H54 (cell line): ENCODE measurements around the gene PROC.
"Not testable (repeated sequence)": the region's sequence is repeated elsewhere in the genome, so short reads cannot be mapped to it uniquely, and the experiment has no call there.

Experiments
- DNase-seq: peaks from one replicate; pipeline ENCODE4 v3.0.0; 2011; ENCODE audit warnings: low spot score, mixed read lengths; ENCODE audit not compliant: insufficient read length
- FAIRE-seq: peaks from 3 replicates; lab custom pipeline; 2011; peaks lifted over from hg19 to GRCh38; lab: Jason Lieb, UNC
- POLR2A ChIP-seq: IDR thresholded peaks from 2 replicates; pipeline ENCODE4 v1.6.1; 2011; ENCODE audit warnings: low read depth, mild to moderate bottlenecking, low read length

PROC gene

DNA sequence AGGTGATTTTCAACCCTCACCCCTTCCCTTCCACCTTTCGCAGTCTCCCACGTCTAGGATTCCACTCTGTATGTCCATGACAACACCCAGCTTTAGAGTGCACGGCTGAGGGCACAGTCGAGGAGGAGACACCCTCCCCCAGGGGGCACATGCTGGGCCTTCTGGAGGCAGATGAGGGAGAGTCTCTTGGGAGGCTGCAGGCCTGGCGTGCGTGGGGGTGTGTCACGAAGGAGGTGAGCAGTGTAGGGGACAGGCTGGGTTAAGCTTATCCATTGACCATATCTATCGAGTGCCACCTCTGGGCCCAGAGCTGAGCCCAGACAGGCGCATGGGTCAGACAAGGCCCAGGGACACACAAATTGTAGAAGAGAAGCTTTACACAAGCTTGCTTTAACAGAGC is 18.8 kb downstream of the PROC start:
- no peak for DNase-seq
- no peak for TF ChIP-seq POLR2A
- FAIRE-seq, result no peak

DNA sequence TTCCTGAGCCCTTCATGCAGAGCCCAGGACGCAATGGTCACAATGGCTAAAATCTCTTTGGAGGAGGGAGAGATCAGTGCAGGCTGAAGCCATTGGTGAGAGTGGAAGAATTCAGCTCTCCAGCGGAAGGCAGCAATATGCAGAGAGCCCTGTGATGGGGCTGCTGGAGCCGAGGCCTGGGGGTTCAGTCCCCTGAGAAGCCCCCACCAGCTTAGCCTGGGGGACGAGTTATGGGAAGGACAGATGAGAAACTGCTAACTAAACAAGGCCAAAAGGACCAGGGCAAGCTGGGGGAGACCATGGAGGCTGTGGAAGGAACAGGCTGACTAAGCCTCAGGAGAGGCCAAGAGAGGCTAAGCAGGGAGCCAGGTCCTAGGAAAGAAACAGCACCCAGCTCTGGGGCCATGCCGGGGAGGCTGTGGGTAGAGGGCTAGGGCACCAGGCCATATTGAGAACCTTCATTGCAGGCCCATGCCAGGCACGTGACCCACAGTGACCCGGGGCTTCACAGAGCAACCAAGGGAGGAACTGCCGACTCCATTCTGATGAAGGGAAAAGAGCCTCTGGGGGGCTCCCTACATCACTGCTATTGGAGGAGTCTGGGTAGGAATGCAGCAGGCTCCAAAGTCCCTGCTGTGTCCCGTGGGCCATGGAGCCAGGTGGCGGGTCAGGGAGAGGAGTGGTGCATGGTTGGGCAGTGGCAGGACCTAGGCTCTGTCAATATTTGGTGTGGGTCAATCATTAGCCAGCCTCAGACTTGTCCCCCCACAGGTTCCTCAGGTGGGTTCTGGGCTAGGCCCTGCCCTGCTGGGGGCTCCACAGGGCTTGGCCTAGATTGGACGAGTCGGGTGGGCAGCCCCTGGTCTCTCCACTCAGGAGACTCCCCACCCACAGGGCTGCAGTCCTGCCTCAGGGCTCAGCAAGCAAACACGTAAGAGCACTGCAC is 19.8 kb downstream of the PROC start:
- TF ChIP-seq POLR2A, result no peak
- FAIRE-seq (no peak), DNase-seq (no peak)

DNA sequence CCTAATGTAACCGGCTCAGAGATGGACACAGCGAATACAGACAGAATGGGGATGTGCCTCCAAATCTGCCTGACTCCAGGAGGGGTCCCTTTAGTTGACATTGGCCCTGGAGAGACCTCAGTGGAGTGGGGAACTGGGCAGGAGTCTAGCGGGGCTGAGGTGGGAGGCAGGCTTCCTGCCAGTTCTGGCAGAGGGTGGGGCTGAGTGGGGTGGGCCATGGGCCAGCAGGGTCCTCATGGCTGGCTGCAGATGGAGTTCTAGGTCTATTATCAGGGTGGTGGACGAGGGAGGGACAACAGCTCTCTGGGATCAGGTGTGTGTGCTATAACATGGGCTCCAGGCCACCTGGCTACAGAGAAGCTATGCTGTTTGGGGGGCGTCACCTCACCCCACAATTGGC is 21.1 kb downstream of the PROC start:
- DNase-seq (no peak), FAIRE-seq (no peak)
- TF ChIP-seq POLR2A, result no peak

DNA sequence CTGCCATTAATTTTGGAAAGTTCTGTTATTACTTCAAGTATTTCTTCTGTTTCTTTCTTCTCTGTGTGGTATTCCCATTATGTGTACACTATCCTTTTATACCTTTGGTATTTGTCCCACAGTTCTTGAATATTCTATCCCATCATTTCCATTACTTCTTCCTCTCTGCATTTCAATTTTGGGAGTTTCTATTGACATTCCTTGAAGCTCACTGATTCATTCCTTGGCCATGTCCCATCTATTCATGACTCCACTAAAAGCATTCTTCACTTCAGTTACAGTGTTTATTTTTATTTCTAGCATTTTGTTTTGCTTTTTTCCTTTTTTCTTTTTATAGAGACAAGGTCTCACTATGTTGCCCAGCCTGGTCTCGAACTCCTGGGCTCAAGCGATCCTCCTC is 30.3 kb downstream of the PROC start:
- FAIRE-seq (no peak), DNase-seq (no peak)
- TF ChIP-seq POLR2A, result no peak

DNA sequence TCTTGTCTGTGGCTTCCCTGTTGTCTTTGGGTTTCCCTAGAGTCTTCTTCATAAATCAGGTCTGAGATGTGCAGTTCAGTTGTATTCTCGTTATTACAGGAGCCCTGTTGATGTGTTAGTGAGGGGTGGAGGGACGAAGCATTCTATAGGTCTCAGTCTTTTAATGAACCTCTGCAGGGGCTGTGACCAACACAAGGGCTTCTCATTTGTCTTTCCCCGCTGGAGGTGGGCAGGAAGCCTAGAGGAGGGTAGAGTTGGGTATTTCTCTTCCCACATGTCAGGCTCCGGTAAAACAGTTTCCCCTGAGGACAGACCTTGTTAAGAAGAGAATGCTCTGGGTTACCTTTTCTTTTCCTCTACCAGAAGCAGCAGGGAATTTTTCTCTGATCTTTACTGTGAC is 31.2 kb downstream of the PROC start:
- no peak for TF ChIP-seq POLR2A
- DNase-seq, result no peak
- FAIRE-seq, result no peak

DNA sequence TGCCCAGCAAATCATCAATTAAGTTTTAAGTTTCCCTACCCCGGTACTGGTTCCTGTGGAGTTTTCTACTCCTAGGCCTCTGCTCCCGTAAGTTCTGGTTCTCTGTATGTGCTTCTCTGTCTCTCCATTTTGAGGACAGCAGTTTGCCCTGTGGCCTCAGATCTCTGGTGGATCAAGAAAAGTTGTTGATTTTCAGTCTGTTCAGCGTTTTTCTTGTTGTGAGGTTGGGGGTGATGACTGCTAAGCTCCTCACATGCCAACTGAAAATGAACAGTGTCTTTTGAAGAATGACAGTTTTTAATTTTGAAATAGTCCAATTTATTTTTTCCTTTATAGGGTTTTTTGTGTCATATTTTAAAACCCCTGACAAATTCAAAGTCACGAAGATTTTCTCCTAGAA is 31.7 kb downstream of the PROC start:
- FAIRE-seq (no peak), DNase-seq (no peak)
- no peak for TF ChIP-seq POLR2A

DNA sequence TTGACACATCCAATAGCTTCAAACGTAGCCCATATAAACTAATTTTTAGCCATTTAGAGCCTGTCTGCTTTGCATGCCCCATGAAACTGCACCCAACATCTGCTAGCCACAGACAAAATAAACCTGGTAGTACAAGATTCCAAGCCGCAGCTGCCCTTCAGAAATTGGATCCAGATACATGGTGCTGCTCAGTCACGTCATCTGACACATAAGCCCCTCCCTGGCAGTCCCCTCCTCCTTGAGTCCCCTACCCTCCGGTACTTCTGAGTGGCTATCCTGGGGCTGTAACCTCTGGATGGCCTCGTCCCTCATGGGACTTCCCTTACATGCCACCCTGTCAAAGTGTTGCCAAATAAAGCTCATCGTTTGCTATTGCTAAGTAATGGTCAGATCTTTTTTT is 33.8 kb downstream of the PROC start:
- no peak for TF ChIP-seq POLR2A
- no peak for DNase-seq

DNA sequence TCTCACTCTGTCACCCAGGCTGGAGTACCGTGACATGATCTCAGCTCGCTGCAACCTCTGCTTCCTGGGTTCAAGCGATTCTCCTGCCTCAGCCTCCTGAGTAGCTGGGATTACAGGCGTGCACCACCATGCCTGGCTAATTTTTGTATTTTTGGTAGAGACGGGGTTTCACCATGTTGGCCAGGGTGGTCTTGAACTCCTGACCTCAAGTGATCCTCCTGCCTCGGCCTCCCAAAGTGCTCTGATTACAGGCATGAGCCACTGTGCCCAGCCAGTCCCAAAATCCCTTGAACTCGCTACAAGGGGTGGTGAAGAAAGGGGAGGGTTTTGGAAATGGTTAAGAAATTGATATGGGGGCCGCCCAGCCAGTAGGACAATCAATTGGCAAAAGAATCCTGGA is 34.2 kb downstream of the PROC start:
- not testable (repeated sequence) for FAIRE-seq, DNase-seq

More for the DNA sequence above, 33.8 kb downstream of the PROC start:
- no peak for FAIRE-seq

DNA sequence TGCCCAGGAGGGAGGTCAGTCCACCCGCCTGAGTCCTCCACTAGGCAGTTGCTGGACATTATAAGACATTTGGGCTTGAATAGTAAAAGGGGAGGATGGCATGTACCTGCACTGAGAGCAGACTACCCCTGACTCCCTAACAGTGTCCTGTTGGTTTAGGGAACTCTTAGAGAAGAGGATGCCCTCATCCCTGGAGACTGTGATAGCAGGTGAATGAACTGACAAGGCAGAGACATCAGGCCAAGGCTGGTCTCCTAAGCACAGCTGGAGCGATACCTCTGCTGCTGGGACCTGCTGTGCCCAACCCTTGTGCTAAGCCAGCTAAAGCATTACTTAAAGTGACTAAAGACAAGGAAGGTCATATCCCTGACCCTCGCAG is 34.8 kb downstream of the PROC start:
- TF ChIP-seq POLR2A, result no peak
- FAIRE-seq (no peak), DNase-seq (no peak)

DNA sequence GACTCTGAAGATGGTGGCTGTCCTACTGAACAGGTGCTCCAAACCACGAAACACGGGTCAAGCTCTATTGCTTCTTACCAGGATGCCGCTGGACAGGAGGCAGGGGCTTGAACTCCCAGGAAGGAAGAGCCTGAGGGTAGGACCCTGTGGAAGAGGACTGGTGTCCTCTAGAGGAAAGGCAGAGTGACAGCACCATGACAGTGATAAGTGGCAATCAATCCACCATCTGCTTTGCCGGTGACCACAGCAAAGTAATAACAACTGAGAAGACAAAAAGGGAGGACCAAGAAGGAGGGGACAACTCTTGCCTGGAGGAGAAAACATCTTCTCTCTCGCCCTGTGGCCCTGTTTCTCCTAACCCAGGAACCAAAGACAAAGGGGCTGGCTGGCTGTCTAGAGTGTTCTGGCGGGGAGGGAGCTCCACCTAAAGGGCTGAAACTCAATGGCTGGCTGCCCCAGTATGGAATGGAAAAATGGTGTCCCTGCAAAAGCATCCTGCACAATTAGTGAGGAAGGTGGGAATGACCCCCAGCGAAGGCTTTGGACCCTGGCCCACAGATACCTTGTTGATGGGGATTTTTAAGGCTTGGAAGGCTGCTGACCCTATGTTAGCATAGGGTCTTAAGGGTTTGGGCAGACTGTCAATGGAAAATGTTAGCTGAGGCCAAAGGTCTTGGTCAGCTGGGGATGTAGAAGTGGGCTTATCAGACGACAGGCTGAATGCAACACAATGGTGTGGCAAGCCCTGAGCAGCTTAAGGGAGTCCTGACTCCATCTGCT is 35.4 kb downstream of the PROC start:
- DNase-seq (no peak), FAIRE-seq (no peak)
- no peak for TF ChIP-seq POLR2A

DNA sequence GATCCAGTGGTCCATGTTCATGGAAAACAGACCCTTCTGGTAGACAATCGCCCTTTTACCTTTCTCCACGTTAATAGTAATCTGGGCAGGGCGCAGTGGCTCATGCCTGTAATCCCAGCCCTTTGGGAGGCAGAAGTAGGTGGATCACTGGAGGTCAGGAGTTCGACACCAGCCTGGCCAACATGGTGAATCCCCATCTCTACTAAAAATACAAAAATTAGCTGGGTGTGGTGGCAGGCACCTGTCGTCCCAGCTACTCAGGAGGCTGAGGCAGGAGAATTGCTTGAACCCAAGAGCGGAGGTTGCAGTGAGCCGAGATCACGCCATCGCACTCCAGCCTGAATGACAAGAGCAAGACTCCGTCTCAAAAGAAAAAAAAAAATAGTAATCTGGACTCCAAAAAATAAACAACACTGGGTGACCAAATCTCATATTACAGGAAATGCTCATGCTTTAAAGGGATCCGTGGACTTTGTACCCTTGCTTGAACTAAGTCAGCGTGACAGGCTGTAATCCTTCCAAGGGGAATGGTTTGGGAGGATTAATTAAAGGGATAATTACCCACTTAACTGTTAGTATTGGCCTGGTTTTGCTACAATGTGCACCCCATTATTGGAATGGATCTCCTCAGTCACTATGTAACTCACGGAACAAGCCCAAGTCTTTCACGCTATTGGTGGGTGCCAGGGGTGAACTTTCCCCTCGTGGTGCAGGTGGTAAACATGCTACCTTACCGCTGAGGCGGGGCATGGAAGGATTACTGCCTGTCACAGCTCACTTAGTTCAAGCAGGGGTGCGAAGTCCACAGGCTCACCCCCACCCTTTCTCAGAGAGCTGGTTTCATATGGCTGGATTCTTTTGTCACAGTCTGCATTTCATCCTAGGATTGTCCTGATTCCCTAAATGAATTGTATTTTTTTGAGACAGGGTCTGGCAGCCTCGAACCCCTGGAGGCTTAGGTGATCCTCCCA is 36.7 kb downstream of the PROC start:
- no peak for TF ChIP-seq POLR2A
- FAIRE-seq, result no peak

DNA sequence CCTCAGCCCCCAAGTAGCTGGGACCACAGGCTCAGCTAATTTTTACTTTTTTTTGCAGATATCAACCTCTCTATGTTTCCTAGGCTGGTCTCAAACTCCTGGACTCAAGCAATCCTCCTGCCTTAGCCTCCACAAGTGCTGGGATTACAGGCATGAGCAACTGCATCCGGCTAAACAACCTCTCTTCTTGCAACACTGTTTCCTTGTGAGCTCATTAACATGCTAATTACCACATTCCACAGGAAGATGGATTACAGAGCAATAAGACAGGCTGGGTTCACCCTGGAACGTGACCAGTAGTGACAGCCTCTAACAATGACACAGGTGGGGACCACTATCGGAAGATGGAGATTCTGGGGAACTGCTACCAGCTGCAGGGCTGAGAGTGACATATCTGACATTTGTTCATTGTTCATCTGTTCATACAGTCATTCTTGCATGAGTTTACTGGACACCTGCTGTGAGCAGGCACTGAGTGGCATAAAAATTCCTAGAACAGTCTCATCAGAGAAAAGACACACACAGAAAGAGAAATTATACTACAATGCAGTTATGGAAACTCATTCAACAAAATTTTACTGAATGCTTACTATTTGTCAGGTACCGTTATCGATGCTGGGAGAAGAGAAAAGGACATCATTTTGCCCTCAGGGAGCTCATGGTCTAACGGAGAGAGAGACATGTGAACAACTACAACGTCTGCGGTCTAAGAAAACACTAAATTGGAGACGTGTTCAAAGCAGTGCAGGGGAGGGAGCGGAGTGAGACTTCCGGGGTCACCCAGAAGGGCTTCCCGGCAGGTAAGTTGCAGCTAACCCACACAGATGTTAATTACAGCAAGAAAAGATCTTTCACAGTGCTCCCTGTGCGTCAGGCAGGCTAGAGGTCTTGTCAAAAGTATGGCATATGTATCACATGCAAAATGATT is 37.6 kb downstream of the PROC start:
- no peak for FAIRE-seq
- TF ChIP-seq POLR2A, result no peak
- DNase-seq, result no peak

More for the DNA sequence above, 36.7 kb downstream of the PROC start:
- DNase-seq, result no peak

DNA sequence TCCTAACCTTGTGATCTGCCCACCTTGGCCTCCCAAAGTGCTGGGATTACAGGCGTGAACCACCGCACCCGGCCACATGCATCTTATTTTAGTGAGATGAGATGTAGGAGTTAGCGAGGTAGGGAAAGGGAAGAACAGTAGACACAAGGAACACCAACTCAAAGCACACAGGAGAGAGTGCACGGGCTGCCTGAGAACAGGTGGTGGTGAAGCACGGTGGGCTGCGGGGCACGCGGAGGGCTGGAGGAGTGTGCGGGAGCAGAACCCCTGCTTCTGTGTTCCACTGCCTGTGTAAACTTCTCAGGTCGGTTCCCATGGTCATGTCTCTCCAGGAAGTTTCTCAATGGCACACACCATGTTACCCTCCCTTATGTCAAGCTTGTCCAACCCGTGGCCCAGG is 38.7 kb downstream of the PROC start:
- FAIRE-seq, result no peak
- no peak for TF ChIP-seq POLR2A

More for the DNA sequence above, 38.7 kb downstream of the PROC start:
- no peak for DNase-seq
